Measurements from ENCODE around the gene PSTPIP1.

PSTPIP1 gene

GRCh38 chr15:77042245-77042919 lies 47.5 kb downstream of the PSTPIP1 start:
- H3K79me2 ChIP-seq (ENCODE audit: control insufficient read depth, insufficient read depth, low read length, unreplicated experiment) = no peaks in the 10 kb centered on the region
- H2AFZ ChIP-seq (ENCODE audit: low read length, unreplicated experiment) = no peak overlapping the region
- no peak overlapping the region for H3K4me3 ChIP-seq (ENCODE audit: low read depth, low read length)
- H3K27me3 ChIP-seq (ENCODE audit: insufficient read depth, low read length) = no peaks in the 10 kb centered on the region
- peaks cover 4% of the 10 kb centered on the region for H3K4me1 ChIP-seq (ENCODE audit: control insufficient read depth, insufficient read depth, low read length, unreplicated experiment)
- H3K27ac ChIP-seq (ENCODE audit: low read depth, low read length) = no peak overlapping the region
- 0 out of 2 replicates have a peak, but pooled peaks cover 7% of the 10 kb centered on the region for H3K36me3 ChIP-seq (ENCODE audit: insufficient read depth, low read length)

GRCh38 chr15:77042955-77043920 lies 48.3 kb downstream of the PSTPIP1 start:
- Histone ChIP-seq H3K4me3 (ENCODE audit: low read depth, low read length) (no peak overlapping the region), H3K27me3 (ENCODE audit: insufficient read depth, low read length) (no peaks in the 10 kb centered on the region), H3K79me2 (ENCODE audit: control insufficient read depth, insufficient read depth, low read length, unreplicated experiment) (no peaks in the 10 kb centered on the region), H3K4me1 (ENCODE audit: control insufficient read depth, insufficient read depth, low read length, unreplicated experiment) (peaks cover 4% of the 10 kb centered on the region), H3K36me3 (ENCODE audit: insufficient read depth, low read length) (0 out of 2 replicates have a peak, but pooled peaks cover 7% of the 10 kb centered on the region), H3K27ac (ENCODE audit: low read depth, low read length) (no peak overlapping the region), H2AFZ (ENCODE audit: low read length, unreplicated experiment) (no peak overlapping the region)

- H3K4me1 ChIP-seq (ENCODE audit: control insufficient read depth, insufficient read depth, low read length, unreplicated experiment) = peaks cover 4% of the 10 kb centered on the region
- H3K36me3 ChIP-seq (ENCODE audit: insufficient read depth, low read length) = peaks cover 11% of the 10 kb centered on the region
- H3K79me2 ChIP-seq (ENCODE audit: control insufficient read depth, insufficient read depth, low read length, unreplicated experiment) = no peaks in the 10 kb centered on the region
- H3K27me3 ChIP-seq (ENCODE audit: insufficient read depth, low read length) = no peaks in the 10 kb centered on the region
- 0 out of 2 replicates have a peak overlapping the region, but pooled peaks have one; percentile 3 for H3K27ac ChIP-seq (ENCODE audit: low read depth, low read length)
- H3K4me3 ChIP-seq (ENCODE audit: low read depth, low read length) = no peak overlapping the region
- H2AFZ ChIP-seq (ENCODE audit: low read length, unreplicated experiment) = no peak overlapping the region
Measured at GRCh38 chr15:77044228-77045042, 49.5 kb downstream of the PSTPIP1 start.

GRCh38 chr15:77045985-77046384 lies 51.1 kb downstream of the PSTPIP1 start:
- H3K79me2 ChIP-seq (ENCODE audit: control insufficient read depth, insufficient read depth, low read length, unreplicated experiment) = no peaks in the 10 kb centered on the region
- peaks cover 15% of the 10 kb centered on the region for H3K36me3 ChIP-seq (ENCODE audit: insufficient read depth, low read length)
- peaks cover 4% of the 10 kb centered on the region for H3K4me1 ChIP-seq (ENCODE audit: control insufficient read depth, insufficient read depth, low read length, unreplicated experiment)
- H2AFZ ChIP-seq (ENCODE audit: low read length, unreplicated experiment) = no peak overlapping the region
- H3K27ac ChIP-seq (ENCODE audit: low read depth, low read length) = no peak overlapping the region
- no peaks in the 10 kb centered on the region for H3K27me3 ChIP-seq (ENCODE audit: insufficient read depth, low read length)
- H3K4me3 ChIP-seq (ENCODE audit: low read depth, low read length) = no peak overlapping the region

GRCh38 chr15:77046704-77047412 lies 51.9 kb downstream of the PSTPIP1 start:
- peaks cover 15% of the 10 kb centered on the region for H3K36me3 ChIP-seq (ENCODE audit: insufficient read depth, low read length)
- no peak overlapping the region for H3K27ac ChIP-seq (ENCODE audit: low read depth, low read length)
- H3K4me3 ChIP-seq (ENCODE audit: low read depth, low read length) = no peak overlapping the region
- no peaks in the 10 kb centered on the region for H3K79me2 ChIP-seq (ENCODE audit: control insufficient read depth, insufficient read depth, low read length, unreplicated experiment)
- H2AFZ ChIP-seq (ENCODE audit: low read length, unreplicated experiment) = no peak overlapping the region
- H3K27me3 ChIP-seq (ENCODE audit: insufficient read depth, low read length) = no peaks in the 10 kb centered on the region
- peaks cover 4% of the 10 kb centered on the region for H3K4me1 ChIP-seq (ENCODE audit: control insufficient read depth, insufficient read depth, low read length, unreplicated experiment)

- peaks cover 25% of the 10 kb centered on the region for H3K36me3 ChIP-seq (ENCODE audit: insufficient read depth, low read length)
Measured at GRCh38 chr15:77048135-77048876, 53.4 kb downstream of the PSTPIP1 start.

GRCh38 chr15:77052556-77052955 lies 57.6 kb downstream of the PSTPIP1 start:
- peaks cover 19% of the 10 kb centered on the region for H3K36me3 ChIP-seq (ENCODE audit: insufficient read depth, low read length)
- H3K79me2 ChIP-seq (ENCODE audit: control insufficient read depth, insufficient read depth, low read length, unreplicated experiment) = peaks cover 18% of the 10 kb centered on the region
- H2AFZ ChIP-seq (ENCODE audit: low read length, unreplicated experiment) = no peak overlapping the region
- peaks cover 22% of the 10 kb centered on the region for H3K4me1 ChIP-seq (ENCODE audit: control insufficient read depth, insufficient read depth, low read length, unreplicated experiment)
- H3K4me3 ChIP-seq (ENCODE audit: low read depth, low read length) = no peak overlapping the region
- H3K27me3 ChIP-seq (ENCODE audit: insufficient read depth, low read length) = no peaks in the 10 kb centered on the region
- no peak overlapping the region for H3K27ac ChIP-seq (ENCODE audit: low read depth, low read length)

More at GRCh38 chr15:77048135-77048876, 53.4 kb downstream of the PSTPIP1 start:
- Histone ChIP-seq H3K4me1 (ENCODE audit: control insufficient read depth, insufficient read depth, low read length, unreplicated experiment) (peaks cover 4% of the 10 kb centered on the region), H3K4me3 (ENCODE audit: low read depth, low read length) (no peak overlapping the region), H3K79me2 (ENCODE audit: control insufficient read depth, insufficient read depth, low read length, unreplicated experiment) (no peaks in the 10 kb centered on the region), H2AFZ (ENCODE audit: low read length, unreplicated experiment) (no peak overlapping the region), H3K27ac (ENCODE audit: low read depth, low read length) (no peak overlapping the region), H3K27me3 (ENCODE audit: insufficient read depth, low read length) (no peaks in the 10 kb centered on the region)

GRCh38 chr15:77053709-77054108 lies 58.8 kb downstream of the PSTPIP1 start:
- Histone ChIP-seq H3K79me2 (ENCODE audit: control insufficient read depth, insufficient read depth, low read length, unreplicated experiment) (peaks cover 29% of the 10 kb centered on the region), H3K4me3 (ENCODE audit: low read depth, low read length) (no peak overlapping the region), H3K27me3 (ENCODE audit: insufficient read depth, low read length) (no peaks in the 10 kb centered on the region), H3K36me3 (ENCODE audit: insufficient read depth, low read length) (peaks cover 19% of the 10 kb centered on the region), H3K4me1 (ENCODE audit: control insufficient read depth, insufficient read depth, low read length, unreplicated experiment) (peaks cover 30% of the 10 kb centered on the region), H3K27ac (ENCODE audit: low read depth, low read length) (no peak overlapping the region), H2AFZ (ENCODE audit: low read length, unreplicated experiment) (no peak overlapping the region)

- no peaks in the 10 kb centered on the region for H3K27me3 ChIP-seq (ENCODE audit: insufficient read depth, low read length)
- H3K4me3 ChIP-seq (ENCODE audit: low read depth, low read length) = no peak overlapping the region
- no peak overlapping the region for H3K27ac ChIP-seq (ENCODE audit: low read depth, low read length)
- peaks cover 55% of the 10 kb centered on the region for H3K4me1 ChIP-seq (ENCODE audit: control insufficient read depth, insufficient read depth, low read length, unreplicated experiment)
- H2AFZ ChIP-seq (ENCODE audit: low read length, unreplicated experiment) = no peak overlapping the region
- peaks cover 8% of the 10 kb centered on the region; the same call in 1 of the 2 replicates for H3K36me3 ChIP-seq (ENCODE audit: insufficient read depth, low read length)
- peaks cover 51% of the 10 kb centered on the region for H3K79me2 ChIP-seq (ENCODE audit: control insufficient read depth, insufficient read depth, low read length, unreplicated experiment)
Measured at GRCh38 chr15:77057072-77057471, 62.1 kb downstream of the PSTPIP1 start.

All from ACC112 (cell line).